Tibial artery (tissue), 4 donors: ENCODE results near the gene COL20A1.

Experiments used
- DNase-seq, 2 donors: peaks; one replicate each; pipeline ENCODE4 v3.0.0-alpha.2; 2019
- H3K27ac ChIP-seq, 2 donors: fragments of 200-600 bp; sonication (generic) in 1 of 2; 1 replicate in 1 of 2; 2 replicates in 1 of 2; pipeline ENCODE4 v1.5.1; 2018 to 2019; ENCODE audit warnings: mild to moderate bottlenecking in 1 of 2
- H3K27me3 ChIP-seq, 2 donors: fragments of 200-600 bp; sonication (generic) in 1 of 2; one replicate each; pipeline versions ENCODE4 v1.5.1 to v1.6.0; 2016 to 2019
- H3K36me3 ChIP-seq, 3 donors: fragments of 200-600 bp; sonication (generic) in 2 of 3; one replicate each; pipeline ENCODE4 v1.5.1; 2016 to 2019; ENCODE audit warnings: mild to moderate bottlenecking in 2 of 3
- H3K4me1 ChIP-seq, 4 donors: fragments of 200-600 bp; sonication (generic) in 2 of 4; 1 replicate in 3 of 4; 2 replicates in 1 of 4; pipeline ENCODE4 v1.5.1; 2016 to 2019
- H3K4me3 ChIP-seq, 2 donors: fragments of 200-600 bp; sonication (generic) in 1 of 2; 1 replicate in 1 of 2; 2 replicates in 1 of 2; pipeline ENCODE4 v1.5.1; 2018 to 2019; ENCODE audit warnings: mild to moderate bottlenecking in 2 of 2
- H3K9me3 ChIP-seq, 3 donors: fragments of 200-600 bp; sonication (generic) in 1 of 3; one replicate each; pipeline ENCODE4 v1.5.1; 2016 to 2019
- intact Hi-C: fragments of 100-400 bp; cut with DNase I; formaldehyde crosslinking; loops from one replicate; pipeline ENCODE4 v1.15.0; 2023; ENCODE audit warnings: low total_unique reads
- TF ChIP-seq, protein P1 (sequence below), 2 experiments: fragments of 200-600 bp in 1 of 2; fragments of 450-650 bp in 1 of 2; IDR thresholded peaks; one replicate each; pipeline ENCODE4 v1.5.1; 2017 to 2019; ENCODE audit warnings: antibody characterized with exemption in 2 of 2, mild to moderate bottlenecking in 1 of 2, moderate library complexity in 1 of 2

Gene COL20A1

DNA sequence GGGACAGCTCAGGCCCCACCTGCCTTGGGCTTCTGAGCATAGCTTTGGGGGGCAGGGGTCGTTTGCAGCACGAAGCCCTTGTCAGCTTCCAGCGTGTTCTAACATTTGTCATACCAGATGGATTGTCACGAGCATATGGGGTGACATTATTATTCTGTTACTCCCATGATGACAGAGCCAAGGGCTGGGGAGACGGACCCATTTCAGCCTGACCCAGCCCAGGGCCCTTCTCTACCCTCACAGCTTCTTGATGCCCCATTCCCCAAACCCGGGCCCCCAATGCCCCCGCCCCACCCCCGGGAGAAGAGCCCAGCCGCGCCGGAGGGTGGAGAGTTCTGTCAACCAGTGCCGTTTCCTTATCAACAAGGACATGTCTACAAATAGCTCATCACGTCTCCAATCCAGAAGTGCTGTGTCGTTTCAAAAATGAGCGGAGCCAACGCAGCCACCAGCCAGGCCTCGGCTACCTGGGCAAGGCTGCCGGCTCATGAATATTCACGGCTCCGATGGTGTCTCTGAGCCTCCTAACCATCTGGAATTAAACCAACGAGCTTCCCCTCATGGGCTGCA, 77.7 kb downstream of the COL20A1 start:
- Histone ChIP-seq H3K27me3 (peaks cover 0 to 93% of the 10 kb centered on the region in 2 donors), H3K4me1 (no peaks in the 10 kb centered on the region), H3K27ac (no peak overlapping the region), H3K36me3 (no peaks in the 10 kb centered on the region), H3K4me3 (no peak overlapping the region), H3K9me3 (no peaks in the 10 kb centered on the region)
- TF ChIP-seq, protein P1, sequence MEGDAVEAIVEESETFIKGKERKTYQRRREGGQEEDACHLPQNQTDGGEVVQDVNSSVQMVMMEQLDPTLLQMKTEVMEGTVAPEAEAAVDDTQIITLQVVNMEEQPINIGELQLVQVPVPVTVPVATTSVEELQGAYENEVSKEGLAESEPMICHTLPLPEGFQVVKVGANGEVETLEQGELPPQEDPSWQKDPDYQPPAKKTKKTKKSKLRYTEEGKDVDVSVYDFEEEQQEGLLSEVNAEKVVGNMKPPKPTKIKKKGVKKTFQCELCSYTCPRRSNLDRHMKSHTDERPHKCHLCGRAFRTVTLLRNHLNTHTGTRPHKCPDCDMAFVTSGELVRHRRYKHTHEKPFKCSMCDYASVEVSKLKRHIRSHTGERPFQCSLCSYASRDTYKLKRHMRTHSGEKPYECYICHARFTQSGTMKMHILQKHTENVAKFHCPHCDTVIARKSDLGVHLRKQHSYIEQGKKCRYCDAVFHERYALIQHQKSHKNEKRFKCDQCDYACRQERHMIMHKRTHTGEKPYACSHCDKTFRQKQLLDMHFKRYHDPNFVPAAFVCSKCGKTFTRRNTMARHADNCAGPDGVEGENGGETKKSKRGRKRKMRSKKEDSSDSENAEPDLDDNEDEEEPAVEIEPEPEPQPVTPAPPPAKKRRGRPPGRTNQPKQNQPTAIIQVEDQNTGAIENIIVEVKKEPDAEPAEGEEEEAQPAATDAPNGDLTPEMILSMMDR (IDR thresholded peaks at IDR 0.05), result no peak
- no peak for DNase-seq
- intact Hi-C loops, result no loop called here

DNA sequence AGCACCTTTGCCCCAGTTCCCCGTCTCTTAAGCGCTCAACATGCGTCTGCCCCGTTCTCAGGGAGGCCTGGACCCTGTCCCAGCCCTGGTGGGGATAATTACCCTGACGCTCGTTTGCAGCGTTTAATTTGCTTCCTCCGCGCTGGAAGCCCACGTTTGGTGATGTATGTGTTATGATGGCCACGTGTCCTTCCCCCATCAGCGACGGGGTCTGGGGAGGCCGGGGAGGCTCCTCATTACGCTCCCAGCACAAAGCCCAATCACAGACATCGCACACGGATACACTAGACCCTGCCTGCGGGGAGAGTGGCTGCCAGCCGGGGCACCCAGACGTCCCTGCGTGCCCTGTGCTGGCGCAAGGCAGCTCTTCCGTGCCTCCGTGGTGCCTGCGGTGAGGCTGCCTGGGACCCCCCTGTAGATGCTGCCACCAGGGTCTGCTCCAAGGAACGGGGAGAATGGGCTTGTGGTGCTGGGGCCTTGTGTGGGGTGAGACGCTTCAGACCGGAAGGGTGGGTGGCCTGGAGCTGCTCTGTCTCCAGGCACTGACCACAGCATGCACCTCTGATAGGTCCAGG, 78.4 kb downstream of the COL20A1 start:
- H3K27ac ChIP-seq, result no peak overlapping the region
- no peak for DNase-seq

DNA sequence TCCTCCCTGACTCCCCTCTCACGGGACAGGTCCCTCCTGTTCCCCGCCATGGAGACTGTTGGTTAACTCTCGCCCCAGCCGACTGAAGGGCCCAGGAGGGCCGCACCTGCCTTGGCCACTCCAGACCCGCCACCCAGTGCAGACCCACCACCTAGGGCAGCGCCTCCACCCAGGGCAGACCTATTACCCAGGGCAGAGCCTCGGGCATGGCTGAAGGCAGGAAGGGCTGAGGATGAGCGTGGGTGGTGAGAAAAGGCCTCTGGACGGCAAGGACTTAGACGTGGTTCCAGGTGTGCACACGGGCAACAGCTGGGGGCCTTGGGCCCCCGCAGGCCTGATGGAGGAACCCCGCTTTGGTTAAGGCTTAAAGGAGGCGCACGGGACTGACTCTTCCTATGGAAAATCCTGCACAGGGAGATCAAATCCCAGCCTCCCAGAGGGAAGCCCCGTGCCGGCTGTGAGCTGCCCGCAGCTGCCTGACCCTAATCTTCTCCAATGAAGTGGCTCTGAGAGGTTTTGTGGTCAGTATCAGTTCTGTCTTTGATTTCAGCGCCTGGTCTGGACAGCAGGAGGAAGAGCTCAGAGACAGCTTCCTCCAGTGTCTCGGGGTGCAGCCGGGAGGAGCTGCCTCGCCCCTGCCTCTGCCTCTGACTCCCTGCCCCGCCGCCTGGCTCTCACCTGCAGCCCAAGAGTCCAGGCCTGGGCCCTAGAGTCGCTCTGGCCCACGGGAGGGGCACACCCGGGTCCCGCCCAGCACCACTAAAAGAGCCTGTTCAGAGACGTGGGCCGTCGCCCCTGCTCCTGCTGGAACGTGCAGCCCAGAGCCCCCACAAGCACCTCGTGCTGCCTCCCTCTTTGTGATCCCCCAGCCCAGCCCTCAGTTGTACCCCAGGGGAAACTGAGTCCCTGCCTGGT, 80.2 kb downstream of the COL20A1 start:
- no peaks in the 10 kb centered on the region for H3K4me1 ChIP-seq
- no peaks in the 10 kb centered on the region for H3K9me3 ChIP-seq
- no peaks in the 10 kb centered on the region for H3K36me3 ChIP-seq
- TF ChIP-seq, protein P1 (IDR thresholded peaks at IDR 0.05), result no peak
- no peak overlapping the region for H3K4me3 ChIP-seq
- no peak overlapping the region for H3K27ac ChIP-seq
- no peak for DNase-seq
- peaks cover 0 to 95% of the 10 kb centered on the region in 2 donors for H3K27me3 ChIP-seq
- intact Hi-C loops, result no loop called here

More for the DNA sequence above, 78.4 kb downstream of the COL20A1 start:
- H3K4me3 ChIP-seq, result no peak overlapping the region
- no peaks in the 10 kb centered on the region for H3K36me3 ChIP-seq
- H3K4me1 ChIP-seq, result no peaks in the 10 kb centered on the region
- H3K27me3 ChIP-seq, result peaks cover 0 to 95% of the 10 kb centered on the region in 2 donors
- intact Hi-C loops, result no loop called here
- TF ChIP-seq, protein P1 (IDR thresholded peaks at IDR 0.05), result no peak
- no peaks in the 10 kb centered on the region for H3K9me3 ChIP-seq

DNA sequence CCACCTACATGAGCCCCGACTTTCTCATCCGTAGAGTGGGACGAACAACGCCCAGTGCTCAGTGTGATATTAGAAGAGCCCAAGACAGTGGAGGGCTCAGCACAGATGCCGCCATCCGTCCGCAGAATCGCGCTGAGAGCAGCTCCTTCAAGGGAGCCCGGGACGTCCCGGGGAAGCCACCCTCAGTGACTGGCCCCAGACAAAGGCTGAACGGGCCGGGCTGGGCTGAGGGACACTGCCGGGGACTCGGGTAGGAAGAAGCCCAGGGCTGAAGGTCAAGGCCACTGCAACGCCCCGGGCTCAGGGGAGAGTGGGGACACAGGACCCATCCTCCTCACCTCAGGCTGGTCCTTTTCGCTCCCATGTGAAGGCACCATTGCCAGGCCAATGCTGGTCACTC, 81.0 kb downstream of the COL20A1 start:
- Histone ChIP-seq H3K9me3 (no peaks in the 10 kb centered on the region), H3K27ac (no peak overlapping the region), H3K27me3 (peaks cover 0 to 95% of the 10 kb centered on the region in 2 donors), H3K4me1 (no peaks in the 10 kb centered on the region), H3K4me3 (no peak overlapping the region), H3K36me3 (no peaks in the 10 kb centered on the region)
- no peak for DNase-seq
- TF ChIP-seq, protein P1 (IDR thresholded peaks at IDR 0.05), result no peak
- intact Hi-C loops, result no loop called here

DNA sequence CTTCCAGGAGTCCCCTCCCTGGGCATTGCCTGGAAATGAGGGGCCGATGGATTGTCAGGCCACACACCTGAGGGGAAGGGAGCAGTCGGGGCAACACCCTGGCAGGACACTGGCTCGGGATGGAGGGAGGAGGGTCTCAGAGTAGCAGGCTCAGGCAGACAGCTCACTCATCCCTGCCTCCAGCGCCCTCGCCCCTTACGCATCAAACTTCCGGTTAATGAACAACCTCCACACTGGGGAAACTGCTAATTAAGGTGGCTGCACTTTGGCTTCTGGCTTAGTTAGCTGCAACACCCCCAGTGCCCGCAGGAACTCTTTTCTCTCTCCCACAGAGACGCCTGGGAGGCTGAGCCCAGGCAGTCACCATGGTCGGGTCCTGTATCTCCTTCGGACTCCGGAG, 81.5 kb downstream of the COL20A1 start:
- TF ChIP-seq, protein P1 (IDR thresholded peaks at IDR 0.05), result no peak
- Histone ChIP-seq H3K36me3 (no peaks in the 10 kb centered on the region), H3K27ac (no peak overlapping the region), H3K9me3 (no peaks in the 10 kb centered on the region), H3K4me3 (no peak overlapping the region), H3K4me1 (no peaks in the 10 kb centered on the region), H3K27me3 (peaks cover 0 to 96% of the 10 kb centered on the region in 2 donors)
- intact Hi-C loops, result no loop called here
- no peak for DNase-seq
